ENCODE measurements around the gene AP3D1.

The AP3D1 gene

GRCh38 chr19:2081873-2082810 lies 69.2 kb downstream of the AP3D1 start:
- H3K27me3 ChIP-seq (replicated peaks) = no peaks in the 10 kb centered on the region
- H3K36me3 ChIP-seq (replicated peaks) = peaks cover 35% of the 10 kb centered on the region
- DNase-seq = no peak
- in situ Hi-C loops (cut with HindIII; ENCODE audit: low pct_ligation_motif_present, low sequenced_read_pairs) = no loop called here
- H3K27ac ChIP-seq = no peak overlapping the region
- H3K4me3 ChIP-seq (ENCODE audit: low read depth, low read length) = no peak overlapping the region
- TF ChIP-seq, protein P1, sequence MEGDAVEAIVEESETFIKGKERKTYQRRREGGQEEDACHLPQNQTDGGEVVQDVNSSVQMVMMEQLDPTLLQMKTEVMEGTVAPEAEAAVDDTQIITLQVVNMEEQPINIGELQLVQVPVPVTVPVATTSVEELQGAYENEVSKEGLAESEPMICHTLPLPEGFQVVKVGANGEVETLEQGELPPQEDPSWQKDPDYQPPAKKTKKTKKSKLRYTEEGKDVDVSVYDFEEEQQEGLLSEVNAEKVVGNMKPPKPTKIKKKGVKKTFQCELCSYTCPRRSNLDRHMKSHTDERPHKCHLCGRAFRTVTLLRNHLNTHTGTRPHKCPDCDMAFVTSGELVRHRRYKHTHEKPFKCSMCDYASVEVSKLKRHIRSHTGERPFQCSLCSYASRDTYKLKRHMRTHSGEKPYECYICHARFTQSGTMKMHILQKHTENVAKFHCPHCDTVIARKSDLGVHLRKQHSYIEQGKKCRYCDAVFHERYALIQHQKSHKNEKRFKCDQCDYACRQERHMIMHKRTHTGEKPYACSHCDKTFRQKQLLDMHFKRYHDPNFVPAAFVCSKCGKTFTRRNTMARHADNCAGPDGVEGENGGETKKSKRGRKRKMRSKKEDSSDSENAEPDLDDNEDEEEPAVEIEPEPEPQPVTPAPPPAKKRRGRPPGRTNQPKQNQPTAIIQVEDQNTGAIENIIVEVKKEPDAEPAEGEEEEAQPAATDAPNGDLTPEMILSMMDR (IDR thresholded peaks at IDR 0.05; ENCODE audit: low read depth, low read length, missing control alignments) = no peak

DNA sequence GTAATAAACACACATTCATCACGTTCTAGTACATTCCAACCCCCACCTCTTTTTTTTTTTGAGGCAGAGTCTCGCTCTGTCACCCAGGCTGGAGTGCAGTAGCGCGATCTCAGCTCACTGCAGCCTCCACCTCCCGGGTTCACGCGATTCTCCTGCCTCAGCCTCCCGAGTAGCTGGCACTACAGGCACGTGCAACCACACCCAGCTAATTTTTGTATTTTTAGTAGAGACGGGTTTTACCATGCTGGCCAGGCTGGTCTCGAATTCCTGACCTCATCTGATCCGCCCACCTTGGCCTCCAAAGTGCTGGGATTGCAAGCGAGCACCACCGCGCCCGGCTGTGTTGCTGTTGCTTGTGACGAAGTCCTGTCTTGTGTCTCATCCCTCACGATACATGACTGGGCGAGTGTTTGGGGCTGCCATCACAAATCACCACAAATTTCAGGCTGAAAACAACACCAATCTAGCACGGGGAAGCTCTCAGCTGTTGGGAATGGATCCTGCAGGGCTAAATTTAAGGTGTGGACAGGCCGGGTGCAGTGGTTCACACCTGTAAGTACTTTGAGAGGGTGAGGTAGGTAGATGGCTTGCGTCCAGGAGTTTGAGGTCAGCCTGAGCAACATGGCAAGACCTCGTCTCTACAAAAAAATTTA lies 70.9 kb downstream of the AP3D1 start:
- no peak overlapping the region for H3K4me3 ChIP-seq (ENCODE audit: low read depth, low read length)
- H3K27ac ChIP-seq = no peak overlapping the region
- no peak for DNase-seq

DNA sequence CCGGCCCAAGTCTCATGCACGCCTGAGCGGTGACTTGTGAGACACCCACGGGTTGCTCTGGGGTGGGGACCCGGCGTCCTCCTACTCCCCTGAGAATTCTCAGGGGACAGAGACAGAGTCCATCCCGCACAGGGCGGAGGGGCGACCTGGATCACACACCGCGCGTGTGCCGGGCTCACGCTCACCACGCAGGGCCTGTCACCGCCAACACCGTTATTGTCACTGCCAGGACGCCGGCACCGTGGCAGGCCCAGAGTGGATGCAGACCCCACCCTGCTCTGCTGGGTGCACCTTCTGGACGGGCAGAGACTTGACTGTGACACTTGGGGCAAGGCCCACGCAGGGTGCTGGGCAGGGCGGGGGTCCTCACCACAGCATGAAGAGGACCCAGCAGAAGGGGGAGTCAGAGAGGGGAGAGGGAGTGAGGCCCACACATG lies 71.5 kb downstream of the AP3D1 start:
- Histone ChIP-seq H3K27me3 (replicated peaks) (no peaks in the 10 kb centered on the region), H3K36me3 (replicated peaks) (peaks cover 53% of the 10 kb centered on the region), H3K4me3 (ENCODE audit: low read depth, low read length) (no peak overlapping the region), H3K27ac (no peak overlapping the region)
- in situ Hi-C loops (cut with HindIII; ENCODE audit: low pct_ligation_motif_present, low sequenced_read_pairs) = no loop called here
- DNase-seq = no peak
- TF ChIP-seq, protein P1 (IDR thresholded peaks at IDR 0.05; ENCODE audit: low read depth, low read length, missing control alignments) = no peak

More for the DNA sequence above, 70.9 kb downstream of the AP3D1 start:
- Histone ChIP-seq H3K27me3 (replicated peaks) (no peaks in the 10 kb centered on the region), H3K36me3 (replicated peaks) (peaks cover 48% of the 10 kb centered on the region)
- in situ Hi-C loops (cut with HindIII; ENCODE audit: low pct_ligation_motif_present, low sequenced_read_pairs) = no loop called here
- TF ChIP-seq, protein P1 (IDR thresholded peaks at IDR 0.05; ENCODE audit: low read depth, low read length, missing control alignments) = no peak

GRCh38 chr19:2079076-2079864 lies 72.1 kb downstream of the AP3D1 start:
- TF ChIP-seq, protein P1 (IDR thresholded peaks at IDR 0.05; ENCODE audit: low read depth, low read length, missing control alignments) = no peak
- no peak overlapping the region for H3K4me3 ChIP-seq (ENCODE audit: low read depth, low read length)
- H3K27ac ChIP-seq = no peak overlapping the region
- in situ Hi-C loops (cut with HindIII; ENCODE audit: low pct_ligation_motif_present, low sequenced_read_pairs) = no loop called here
- no peaks in the 10 kb centered on the region for H3K27me3 ChIP-seq (replicated peaks)
- H3K36me3 ChIP-seq (replicated peaks) = peaks cover 54% of the 10 kb centered on the region
- DNase-seq = no peak

DNA sequence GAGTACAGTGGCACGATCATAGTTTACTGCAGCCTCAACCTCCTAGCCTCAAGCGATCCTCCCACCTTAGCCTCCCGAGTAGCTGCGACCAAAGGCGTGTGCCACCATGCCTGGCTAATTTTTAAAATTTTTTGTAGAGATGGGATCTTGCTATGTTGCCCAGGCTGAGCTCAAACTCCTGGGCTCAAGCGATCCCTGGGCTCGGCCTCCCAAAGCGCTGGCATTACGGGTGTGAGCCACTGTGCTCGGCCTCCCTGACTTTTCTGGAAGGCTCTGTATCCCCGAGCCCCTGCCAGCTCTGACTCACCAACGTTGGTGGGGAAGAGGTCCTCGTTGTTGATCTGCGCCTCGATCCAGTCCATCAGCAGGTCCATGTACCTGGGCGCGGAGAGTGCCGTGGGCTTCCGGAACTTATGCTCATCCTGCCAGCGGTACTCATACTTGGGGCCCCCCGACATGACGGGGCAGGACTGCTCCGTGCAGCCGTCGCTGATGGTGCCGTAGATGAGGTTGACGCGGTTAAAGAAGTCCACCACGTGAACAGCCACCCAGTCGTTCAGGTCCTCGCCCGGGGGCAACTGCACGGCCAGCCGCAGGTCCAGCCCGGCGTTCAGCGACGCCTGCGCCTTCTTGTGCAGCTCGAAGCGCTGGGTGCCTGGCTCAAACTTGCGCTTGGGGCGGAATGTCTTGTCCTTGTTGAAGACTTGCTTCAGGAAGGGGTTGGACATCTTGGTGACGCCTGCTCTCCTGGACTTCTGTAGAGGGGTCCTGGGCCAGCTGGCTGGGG lies 73.3 kb downstream of the AP3D1 start:
- Histone ChIP-seq H3K27ac (no peak overlapping the region), H3K27me3 (replicated peaks) (no peaks in the 10 kb centered on the region), H3K36me3 (replicated peaks) (peaks cover 52% of the 10 kb centered on the region), H3K4me3 (ENCODE audit: low read depth, low read length) (no peak overlapping the region)
- TF ChIP-seq, protein P1 (IDR thresholded peaks at IDR 0.05; ENCODE audit: low read depth, low read length, missing control alignments) = no peak
- in situ Hi-C loops (cut with HindIII; ENCODE audit: low pct_ligation_motif_present, low sequenced_read_pairs) = no loop called here
- no peak for DNase-seq

All from brain microvascular endothelial cell (primary cell).